ENCODE data around the gene MAGI1. TPM values are rescaled to one million over a fixed set of nuclear protein-coding genes. Genes with fewer than 3 reads are reported as not detected.

MAGI1 gene
- total RNA-seq, 1 experiment from 2014 or later = 38.6 TPM

GRCh38 chr3:66080167-66080566, 41.4 kb upstream of the MAGI1 start (continued):
- TF ChIP-seq SIN3A (IDR thresholded peaks at IDR 0.05; ENCODE audit: low read depth) = no peak

GRCh38 chr3:66077973-66078372, 39.3 kb upstream of the MAGI1 start:
- Histone ChIP-seq H2AFZ (ENCODE audit: low read depth, low read length, poor library complexity, severe bottlenecking) (no peak overlapping the region), H3K36me3 (ENCODE audit: control insufficient read depth in 1 of 2, insufficient read depth in 2 of 2, low read length in 2 of 2) (no peaks in the 10 kb centered on the region), H3K4me2 (ENCODE audit: low read length) (no peak overlapping the region), H3K27me3 (ENCODE audit: insufficient read depth, low read length) (no peaks in the 10 kb centered on the region), H4K20me1 (ENCODE audit: insufficient read depth) (no peaks in the 10 kb centered on the region), H3K9ac (ENCODE audit: low read length) (no peak overlapping the region), H3K9me3 (ENCODE audit: control insufficient read depth in 1 of 2, insufficient read depth in 1 of 2, low read depth in 1 of 2, low read length in 2 of 2) (no peaks in the 10 kb centered on the region), H3K27ac (ENCODE audit: low read depth, low read length) (no peak overlapping the region), H3K79me2 (ENCODE audit: insufficient read depth, low read length) (no peaks in the 10 kb centered on the region), H3K4me1 (ENCODE audit: control insufficient read depth in 1 of 2, insufficient read depth in 2 of 2, low read length in 2 of 2) (0 out of 4 replicates have a peak, but pooled peaks cover 0 to 4% of the 10 kb centered on the region in 2 experiments), H3K9me2 (ENCODE audit: insufficient read depth) (no peaks in the 10 kb centered on the region), H3K4me3 (replicated peaks in 1 of 2; ENCODE audit: low read depth in 1 of 2, low read length in 2 of 2) (no peak overlapping the region)
- ChIA-PET RAD21 (ENCODE audit: low non-redundant PET in 1 of 2, low total read pairs in 2 of 2, uncharacterized antibody in 2 of 2, unreplicated experiment in 2 of 2) (no interaction called here), CTCF (no interaction called here), POLR2A (no interaction called here)
- intact Hi-C loops (cut with micrococcal nuclease) = no loop called here
- DNase-seq (ENCODE audit: low read depth, low spot score) (no peak), ATAC-seq (no peak)
- TF ChIP-seq EGR1 (IDR thresholded peaks at IDR 0.05; ENCODE audit: low read depth) (no peak), SIN3A (IDR thresholded peaks at IDR 0.05; ENCODE audit: low read depth) (no peak), POLR2AphosphoS5 (IDR thresholded peaks at IDR 0.05; ENCODE audit: low read depth, low read length) (no peak), REST (IDR thresholded peaks at IDR 0.05; ENCODE audit: low read depth) (no peak)
- BruUV-seq (replicated peaks) = no TSS peak
